Esophagus muscularis mucosa (tissue), 2 donors: ENCODE results near the gene DOCK6.

Source experiments
- EP300 ChIP-seq: sonication (generic); formaldehyde crosslinking; IDR thresholded peaks from one replicate; pipeline ENCODE4 v1.6.1; 2017; ENCODE audit warnings: antibody characterized with exemption
- POLR2A ChIP-seq: fragments of 450-650 bp; IDR thresholded peaks from one replicate; pipeline ENCODE4 v1.6.1; 2017; ENCODE audit warnings: antibody characterized with exemption, moderate library complexity, mild to moderate bottlenecking, low read depth

DNA sequence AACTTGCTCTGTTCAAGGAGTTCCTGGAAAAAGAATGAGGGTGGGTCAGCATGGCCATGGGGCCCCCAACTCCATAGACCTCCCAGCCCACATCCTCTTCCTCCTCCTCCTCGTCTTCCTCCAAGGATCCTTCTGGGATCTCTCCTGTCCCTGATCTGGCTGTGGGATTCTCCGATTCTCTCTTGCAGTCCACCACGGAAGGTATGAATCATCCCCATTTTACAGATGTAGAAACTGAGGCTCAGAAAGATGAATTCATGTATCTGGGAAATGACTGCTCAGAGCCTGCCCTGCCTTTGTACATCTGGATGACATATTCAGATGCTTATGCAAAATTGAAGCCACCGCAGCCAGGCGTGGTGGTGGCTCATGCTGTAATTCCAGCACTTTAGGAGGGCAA, 62.8 kb downstream of the DOCK6 start:
- no peak for TF ChIP-seq EP300
- no peak for TF ChIP-seq POLR2A
